SK-N-MC (cell line): Measurements from ENCODE around the gene CNNM3.

Experiments
- EZH2 ChIP-seq: fragments of 200-600 bp; sonication (generic); IDR thresholded peaks from one replicate; pipeline ENCODE4 v1.6.1; 2017; ENCODE audit warnings: antibody characterized with exemption
- POLR2AphosphoS5 ChIP-seq: IDR thresholded peaks from 2 replicates; pipeline ENCODE4 v1.6.1; 2012; ENCODE audit warnings: mild to moderate bottlenecking, low read depth, low read length, borderline replicate concordance

GRCh38 chr2:96877042-96877451 is 61.0 kb downstream of the CNNM3 start:
- TF ChIP-seq POLR2AphosphoS5 (no peak), EZH2 (no peak)
